ENCODE results near the gene TBL3.
A peak's percentile ranks its signal among the peaks of the same experiment; 100 is the strongest.

TBL3 gene

DNA sequence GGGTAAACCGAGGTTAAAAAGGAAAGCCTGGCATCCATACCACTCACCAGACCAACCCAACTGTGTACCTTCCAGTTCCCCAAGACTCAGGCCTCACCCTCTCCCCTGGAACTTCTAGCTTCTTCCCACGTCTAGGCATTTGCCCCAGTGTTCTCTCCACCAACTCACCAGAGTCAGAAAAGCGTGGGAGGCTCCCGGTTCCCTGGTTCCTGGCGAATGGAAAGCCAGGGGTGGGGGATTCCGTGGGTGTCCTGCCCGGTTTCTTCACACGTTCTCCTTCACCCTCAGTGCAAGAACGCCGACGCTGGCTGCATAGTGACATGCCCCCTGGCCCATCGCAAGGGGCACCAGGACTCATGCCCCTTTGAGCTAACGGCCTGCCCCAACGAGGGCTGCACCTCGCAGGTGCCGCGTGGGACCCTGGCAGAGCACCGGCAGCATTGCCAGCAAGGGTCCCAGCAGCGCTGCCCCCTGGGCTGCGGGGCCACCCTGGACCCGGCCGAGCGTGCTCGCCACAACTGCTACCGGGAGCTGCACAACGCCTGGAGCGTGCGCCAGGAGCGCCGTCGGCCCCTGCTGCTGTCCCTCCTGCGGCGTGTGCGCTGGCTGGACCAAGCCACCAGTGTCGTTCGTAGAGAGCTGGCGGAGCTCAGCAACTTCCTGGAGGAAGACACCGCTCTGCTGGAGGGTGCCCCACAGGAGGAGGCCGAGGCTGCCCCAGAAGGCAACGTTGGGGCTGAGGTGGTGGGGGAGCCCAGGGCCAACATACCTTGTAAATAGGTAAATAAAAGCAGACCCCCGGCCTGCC is 3.5 kb upstream of the TBL3 start:
- Mint-ChIP-seq H3K36me3 (peaks cover 51% of the 10 kb centered on the region), H3K4me3 (no peak overlapping the region), H3K9me3 (no peaks in the 10 kb centered on the region), H3K27ac (no peak overlapping the region), H3K4me1 (peaks cover 47% of the 10 kb centered on the region)
- DNase-seq (ENCODE audit: low spot score in 2 of 2) = no peak
- no peak for ATAC-seq

- no peak for ATAC-seq
- DNase-seq (ENCODE audit: low spot score in 2 of 2) = no peak
- Mint-ChIP-seq H3K4me1 (peaks cover 33% of the 10 kb centered on the region), H3K36me3 (peaks cover 60% of the 10 kb centered on the region), H3K4me3 (peak overlapping the region; percentile 97), H3K9me3 (no peaks in the 10 kb centered on the region), H3K27ac (peak overlapping the region; percentile 98)
Measured at GRCh38 chr16:1972490-1972877, 631 bp downstream of the TBL3 start.

DNA sequence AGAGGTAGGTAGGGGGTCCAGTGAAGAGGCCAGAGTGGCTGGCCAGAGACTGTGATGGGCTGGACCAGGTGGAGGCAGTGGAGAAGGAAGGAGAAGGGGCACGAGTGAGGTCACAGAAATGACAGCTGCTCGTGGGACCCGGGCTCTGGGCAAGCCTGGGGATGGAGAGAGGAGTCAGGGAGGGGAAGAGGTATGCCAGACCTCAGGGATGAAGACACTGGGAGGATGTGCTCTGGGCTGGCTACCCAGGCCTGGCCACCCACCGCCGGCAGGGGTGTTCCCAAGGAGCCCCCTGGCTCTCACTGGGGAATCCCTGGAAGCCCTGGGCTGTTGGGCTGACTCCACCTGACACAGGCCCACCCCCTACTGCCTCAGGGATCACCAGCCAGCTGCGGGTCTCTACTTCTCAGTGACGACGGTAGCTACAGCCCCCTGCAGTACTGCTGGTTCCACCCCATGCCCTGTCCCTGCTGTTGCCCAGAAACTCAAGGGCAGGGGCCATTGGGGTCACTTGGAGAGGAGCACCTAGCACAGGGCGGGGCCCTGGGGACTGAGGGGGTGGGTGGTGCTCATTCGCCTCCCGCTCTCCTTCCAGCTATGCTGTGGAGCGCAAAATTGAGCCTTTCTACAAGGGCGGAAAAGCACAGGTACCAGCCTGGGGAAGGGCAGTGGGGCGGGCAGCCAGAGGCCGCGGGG is 1.8 kb downstream of the TBL3 start:
- Mint-ChIP-seq H3K4me3 (peak overlapping the region; percentile 97), H3K9me3 (no peaks in the 10 kb centered on the region), H3K27ac (no peak overlapping the region), H3K36me3 (peaks cover 67% of the 10 kb centered on the region), H3K4me1 (peaks cover 33% of the 10 kb centered on the region)
- DNase-seq (ENCODE audit: low spot score in 2 of 2) = no peak
- no peak for ATAC-seq

DNA sequence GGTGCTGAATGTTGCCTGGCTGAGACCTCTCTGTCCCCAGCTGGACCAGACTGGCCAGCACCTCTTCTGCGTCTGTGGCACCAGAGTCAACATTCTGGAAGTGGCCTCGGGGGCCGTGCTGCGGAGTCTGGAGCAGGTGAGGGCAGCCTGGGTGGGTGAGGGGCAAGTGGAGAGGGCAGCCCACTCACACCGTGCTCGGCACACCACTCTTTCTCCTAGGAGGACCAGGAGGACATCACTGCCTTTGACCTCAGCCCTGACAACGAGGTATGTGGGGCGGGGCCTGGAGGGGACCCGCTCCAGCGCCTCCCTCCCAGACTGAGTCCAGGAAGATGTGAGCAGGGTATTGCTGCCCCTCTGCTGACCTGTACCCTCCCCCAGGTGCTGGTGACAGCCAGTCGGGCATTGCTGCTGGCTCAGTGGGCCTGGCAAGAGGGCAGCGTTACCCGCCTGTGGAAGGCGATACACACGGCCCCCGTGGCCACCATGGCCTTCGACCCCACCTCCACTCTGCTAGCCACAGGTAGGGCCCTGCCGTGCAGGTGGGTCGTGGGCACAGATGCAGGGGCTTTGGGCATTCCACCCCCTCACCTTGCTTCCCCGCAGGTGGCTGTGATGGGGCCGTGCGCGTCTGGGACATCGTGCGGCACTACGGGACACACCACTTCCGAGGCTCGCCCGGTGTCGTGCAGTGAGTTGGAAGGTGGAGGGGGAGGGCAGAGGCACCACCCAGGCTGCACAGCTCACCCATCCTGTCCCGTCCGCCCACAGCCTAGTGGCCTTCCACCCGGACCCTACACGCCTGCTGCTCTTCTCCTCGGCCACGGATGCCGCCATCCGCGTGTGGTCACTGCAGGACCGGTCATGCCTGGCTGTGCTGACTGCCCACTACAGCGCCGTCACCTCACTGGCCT is 2.6 kb downstream of the TBL3 start:
- peaks cover 33% of the 10 kb centered on the region for H3K4me1 Mint-ChIP-seq

DNA sequence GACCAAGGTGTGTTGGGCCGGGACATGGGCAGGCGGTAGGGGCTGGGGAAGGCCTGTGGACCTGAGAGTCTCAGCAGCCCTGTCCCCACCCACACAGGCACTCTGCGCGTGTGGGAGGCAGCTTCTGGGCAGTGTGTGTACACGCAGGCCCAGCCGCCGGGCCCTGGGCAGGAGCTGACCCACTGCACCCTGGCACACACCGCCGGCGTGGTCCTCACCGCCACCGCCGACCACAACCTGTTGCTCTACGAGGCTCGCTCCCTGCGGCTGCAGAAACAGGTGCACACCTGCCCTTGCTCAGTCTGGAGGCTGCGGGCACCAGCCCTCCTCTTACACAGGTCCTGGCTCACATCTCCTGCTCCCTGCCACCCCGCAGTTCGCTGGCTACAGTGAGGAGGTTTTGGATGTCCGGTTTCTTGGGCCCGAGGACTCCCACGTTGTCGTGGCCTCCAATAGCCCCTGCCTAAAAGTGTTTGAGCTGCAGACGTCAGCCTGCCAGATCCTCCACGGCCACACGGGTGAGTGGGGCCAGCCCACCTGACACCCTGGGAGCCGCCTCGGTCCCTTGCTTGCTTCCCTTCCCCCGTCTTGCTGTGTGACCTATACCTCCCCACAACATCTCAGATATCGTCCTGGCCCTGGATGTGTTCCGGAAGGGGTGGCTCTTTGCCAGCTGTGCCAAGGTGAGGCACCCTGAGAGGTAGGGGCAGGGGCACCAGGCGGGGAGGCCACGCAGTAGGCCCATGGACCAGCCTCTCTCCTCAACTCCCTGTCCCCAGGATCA is 3.8 kb downstream of the TBL3 start:
- H3K4me3 Mint-ChIP-seq = no peak overlapping the region
- DNase-seq (ENCODE audit: low spot score in 2 of 2) (no peak), ATAC-seq (no peak)
- no peak overlapping the region for H3K27ac Mint-ChIP-seq
- H3K9me3 Mint-ChIP-seq = no peaks in the 10 kb centered on the region
- peaks cover 69% of the 10 kb centered on the region for H3K36me3 Mint-ChIP-seq
- peaks cover 33% of the 10 kb centered on the region for H3K4me1 Mint-ChIP-seq

More for the DNA sequence above, 2.6 kb downstream of the TBL3 start:
- ATAC-seq = no peak
- Mint-ChIP-seq H3K4me3 (no peak overlapping the region), H3K27ac (no peak overlapping the region), H3K36me3 (peaks cover 69% of the 10 kb centered on the region), H3K9me3 (no peaks in the 10 kb centered on the region)
- DNase-seq (ENCODE audit: low spot score in 2 of 2) = no peak

DNA sequence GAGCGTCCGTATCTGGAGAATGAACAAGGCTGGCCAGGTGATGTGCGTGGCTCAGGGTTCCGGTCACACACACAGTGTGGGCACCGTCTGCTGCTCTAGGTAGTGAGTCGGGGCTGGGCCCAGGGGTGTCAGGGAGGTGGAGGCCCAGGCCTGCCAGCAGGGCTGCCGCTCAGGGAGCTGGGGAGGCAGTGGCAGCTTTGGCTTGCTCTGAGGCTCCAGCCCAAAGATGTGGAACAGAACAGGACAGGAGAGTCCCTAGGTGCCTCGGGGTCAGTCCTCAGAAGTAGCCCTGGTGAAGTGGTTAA is 4.3 kb downstream of the TBL3 start:
- no peak for ATAC-seq
- no peak overlapping the region for H3K4me3 Mint-ChIP-seq
- peaks cover 29% of the 10 kb centered on the region for H3K4me1 Mint-ChIP-seq
- no peak overlapping the region for H3K27ac Mint-ChIP-seq
- no peaks in the 10 kb centered on the region for H3K9me3 Mint-ChIP-seq
- no peak for DNase-seq (ENCODE audit: low spot score in 2 of 2)
- peaks cover 67% of the 10 kb centered on the region for H3K36me3 Mint-ChIP-seq

- Mint-ChIP-seq H3K4me1 (peaks cover 26% of the 10 kb centered on the region), H3K9me3 (no peaks in the 10 kb centered on the region), H3K4me3 (no peak overlapping the region), H3K36me3 (peaks cover 56% of the 10 kb centered on the region), H3K27ac (no peak overlapping the region)
- DNase-seq (ENCODE audit: low spot score in 2 of 2) = no peak
- ATAC-seq = no peak
Measured at GRCh38 chr16:1976951-1977874, 5.4 kb downstream of the TBL3 start.

GRCh38 chr16:1977875-1978268 is 6.0 kb downstream of the TBL3 start:
- no peak overlapping the region for H3K27ac Mint-ChIP-seq
- no peak overlapping the region for H3K4me3 Mint-ChIP-seq
- ATAC-seq = no peak
- no peaks in the 10 kb centered on the region for H3K9me3 Mint-ChIP-seq
- no peak for DNase-seq (ENCODE audit: low spot score in 2 of 2)
- H3K36me3 Mint-ChIP-seq = peaks cover 50% of the 10 kb centered on the region
- H3K4me1 Mint-ChIP-seq = peaks cover 23% of the 10 kb centered on the region

GRCh38 chr16:1978476-1979120 is 6.7 kb downstream of the TBL3 start:
- Mint-ChIP-seq H3K9me3 (no peaks in the 10 kb centered on the region), H3K27ac (no peak overlapping the region), H3K36me3 (peaks cover 44% of the 10 kb centered on the region), H3K4me3 (no peak overlapping the region), H3K4me1 (peaks cover 21% of the 10 kb centered on the region)
- ATAC-seq = no peak
- DNase-seq (ENCODE audit: low spot score in 2 of 2) = no peak

- ATAC-seq (no peak), DNase-seq (ENCODE audit: low spot score in 2 of 2) (no peak)
- H3K4me3 Mint-ChIP-seq = no peak overlapping the region
- peaks cover 16% of the 10 kb centered on the region for H3K4me1 Mint-ChIP-seq
- no peaks in the 10 kb centered on the region for H3K9me3 Mint-ChIP-seq
- no peak overlapping the region for H3K27ac Mint-ChIP-seq
- peaks cover 37% of the 10 kb centered on the region for H3K36me3 Mint-ChIP-seq
Measured at GRCh38 chr16:1979271-1980029, 7.6 kb downstream of the TBL3 start.

- DNase-seq (ENCODE audit: low spot score in 2 of 2) = no peak
Measured at GRCh38 chr16:1980030-1980769, 8.3 kb downstream of the TBL3 start.

GRCh38 chr16:1980770-1981087 is 8.9 kb downstream of the TBL3 start:
- H3K36me3 Mint-ChIP-seq = peaks cover 34% of the 10 kb centered on the region
- no peak overlapping the region for H3K4me3 Mint-ChIP-seq
- no peak overlapping the region for H3K27ac Mint-ChIP-seq
- H3K4me1 Mint-ChIP-seq = peaks cover 29% of the 10 kb centered on the region
- DNase-seq (ENCODE audit: low spot score in 2 of 2) (no peak), ATAC-seq (no peak)
- no peaks in the 10 kb centered on the region for H3K9me3 Mint-ChIP-seq

More at GRCh38 chr16:1980030-1980769, 8.3 kb downstream of the TBL3 start:
- peaks cover 33% of the 10 kb centered on the region for H3K36me3 Mint-ChIP-seq
- H3K9me3 Mint-ChIP-seq = no peaks in the 10 kb centered on the region
- peaks cover 23% of the 10 kb centered on the region for H3K4me1 Mint-ChIP-seq
- ATAC-seq = no peak
- no peak overlapping the region for H3K4me3 Mint-ChIP-seq
- H3K27ac Mint-ChIP-seq = no peak overlapping the region

DNA sequence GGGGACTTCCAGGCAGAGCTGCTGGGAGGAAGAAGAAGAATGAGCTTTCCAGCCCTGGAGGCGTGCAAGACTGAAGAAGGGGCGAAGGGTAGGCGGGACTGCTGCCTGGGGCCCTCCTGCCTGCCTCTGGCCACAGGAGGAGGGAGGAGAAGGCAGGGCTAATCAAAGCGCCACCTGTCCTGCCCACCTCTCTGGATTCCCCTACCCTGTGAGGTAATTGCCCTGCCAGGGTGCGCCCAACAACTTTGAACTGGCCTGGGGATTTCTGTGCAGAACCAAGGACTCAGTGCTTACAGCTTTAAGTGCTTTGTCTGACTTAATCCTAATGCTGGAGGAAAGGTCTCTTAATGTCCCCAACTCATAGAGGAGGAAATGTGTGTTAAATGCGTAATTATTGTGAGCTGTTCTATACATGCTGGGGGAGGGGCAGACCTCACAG is 9.6 kb downstream of the TBL3 start, which contains the start of gene NOXO1:
Gene NOXO1, minus strand, starts transcription at position 72 of the 439 bp plus-strand sequence. CDS start 290 bp downstream, outside the sequence.
- DNase-seq (ENCODE audit: low spot score in 2 of 2) = no peak
- no peak within 1 kb of the TSS for H3K27ac Mint-ChIP-seq
- peaks cover 34% of the 10 kb centered on the region for H3K36me3 Mint-ChIP-seq
- H3K4me1 Mint-ChIP-seq = peaks cover 35% of the 10 kb centered on the region
- H3K9me3 Mint-ChIP-seq = no peaks in the 10 kb centered on the region
- no peak for ATAC-seq
- no peak within 1 kb of the TSS for H3K4me3 Mint-ChIP-seq

Measured in stimulated activated effector memory CD8-positive, alpha-beta T cell treated with anti-CD3 and anti-CD28 coated beads, Interleukin-12 subunit alpha, Interleukin-12 subunit beta, amount 100 ng/mL, for 72 hours (primary cell).